CD14-positive monocyte (primary cell): ENCODE data around the gene UBE2Q1. TPM values are rescaled to one million over a fixed set of nuclear protein-coding genes. Genes with fewer than 3 reads are reported as not detected.

Experiments used
- DNase-seq, 3 donors: peaks; one replicate each; pipeline ENCODE4 v3.0.0-alpha.2; 2011 to 2022
- H2AFZ ChIP-seq: 2 replicates; pipeline ENCODE4 v1.6.0; 2012; ENCODE audit warnings: mild to moderate bottlenecking, low read depth, low read length, inconsistent platforms; ENCODE audit not compliant: insufficient read depth, poor library complexity, severe bottlenecking
- H3K27ac ChIP-seq, 2 donors: 1 replicate in 1 of 2; 2 replicates in 1 of 2; pipeline ENCODE4 v1.5.1; 2012 to 2013; ENCODE audit warnings: low read length in 2 of 2, control low read depth in 1 of 2, inconsistent platforms in 1 of 2, low read depth in 1 of 2, mild to moderate bottlenecking in 1 of 2
- H3K27me3 ChIP-seq, 2 donors: one replicate each; pipeline versions ENCODE4 v1.6.0 to v1.6.1; 2011 to 2013; ENCODE audit warnings: low read length in 2 of 2; ENCODE audit not compliant: control insufficient read depth in 2 of 2, insufficient read depth in 2 of 2
- H3K36me3 ChIP-seq, 2 donors: replicated peaks in 1 of 2; 1 replicate in 1 of 2; 2 replicates in 1 of 2; pipeline versions ENCODE4 v1.5.1 to v1.6.1; 2012 to 2013; ENCODE audit warnings: low read length in 2 of 2, control low read depth in 1 of 2, inconsistent platforms in 1 of 2, mild to moderate bottlenecking in 1 of 2; ENCODE audit not compliant: insufficient read depth in 2 of 2, control insufficient read depth in 1 of 2
- H3K4me1 ChIP-seq, 2 donors: 1 replicate in 1 of 2; 2 replicates in 1 of 2; pipeline versions ENCODE4 v1.5.1 to v1.6.1; 2012 to 2013; ENCODE audit warnings: low read length in 2 of 2, control low read depth in 1 of 2, inconsistent platforms in 1 of 2, mild to moderate bottlenecking in 1 of 2, moderate library complexity in 1 of 2; ENCODE audit not compliant: insufficient read depth in 2 of 2, control insufficient read depth in 1 of 2
- H3K4me2 ChIP-seq: replicated peaks from 2 replicates; pipeline ENCODE3; 2012; ENCODE audit warnings: low read length, moderate library complexity, mild to moderate bottlenecking; ENCODE audit not compliant: poor library complexity, severe bottlenecking; ENCODE audit errors: extremely low read depth
- H3K4me3 ChIP-seq, 3 experiments: fragments of 200-600 bp in 1 of 3; sonication (generic) in 1 of 3; replicated peaks in 1 of 3; 1 replicate in 2 of 3; 2 replicates in 1 of 3; pipeline ENCODE4 v1.5.1; 2011 to 2013; ENCODE audit warnings: low read length in 3 of 3, mild to moderate bottlenecking in 3 of 3, control low read depth in 2 of 3, low read depth in 2 of 3, inconsistent platforms in 1 of 3, moderate library complexity in 1 of 3
- H3K79me2 ChIP-seq: 2 replicates; pipeline ENCODE4 v1.6.0; 2012; ENCODE audit warnings: mild to moderate bottlenecking, control low read depth, inconsistent platforms, low read length, moderate library complexity; ENCODE audit not compliant: insufficient read depth
- H3K9ac ChIP-seq: 2 replicates; pipeline ENCODE4 v1.6.0; 2017; ENCODE audit warnings: low read length, mild to moderate bottlenecking; ENCODE audit not compliant: insufficient read depth, poor library complexity, severe bottlenecking
- H3K9me3 ChIP-seq, 2 donors: replicated peaks in 1 of 2; 1 replicate in 1 of 2; 2 replicates in 1 of 2; pipeline versions ENCODE4 v1.5.1 to v1.6.1; 2012 to 2013; ENCODE audit warnings: low read length in 2 of 2, control low read depth in 1 of 2; ENCODE audit not compliant: control insufficient read depth in 1 of 2, insufficient read depth in 1 of 2
- H4K20me1 ChIP-seq: 2 replicates; pipeline ENCODE4 v1.6.0; 2012; ENCODE audit warnings: mild to moderate bottlenecking, low read length, control low read depth, moderate library complexity; ENCODE audit not compliant: insufficient read depth
- H3K27ac Mint-ChIP-seq, 7 donors: one replicate each; pipeline ENCODE4 v1.8.0; 2020; ENCODE audit warnings: mild to moderate bottlenecking in 7 of 7, mixed read lengths in 7 of 7, moderate library complexity in 6 of 7, inconsistent platforms in 2 of 7
- H3K27me3 Mint-ChIP-seq, 3 donors: one replicate each; pipeline ENCODE4 v1.8.0; 2021 to 2022; ENCODE audit warnings: low read depth in 3 of 3, mild to moderate bottlenecking in 3 of 3, mixed read lengths in 3 of 3, moderate library complexity in 3 of 3, inconsistent platforms in 1 of 3
- H3K36me3 Mint-ChIP-seq, 2 donors: one replicate each; pipeline ENCODE4 v1.8.0; 2020; ENCODE audit warnings: mixed read lengths in 2 of 2, inconsistent platforms in 1 of 2, mild to moderate bottlenecking in 1 of 2
- H3K4me1 Mint-ChIP-seq: one replicate; pipeline ENCODE4 v1.8.0; 2020; ENCODE audit warnings: mild to moderate bottlenecking, mixed read lengths
- H3K4me3 Mint-ChIP-seq, 2 donors: one replicate each; pipeline ENCODE4 v1.8.0; 2020; ENCODE audit warnings: mild to moderate bottlenecking in 2 of 2, mixed read lengths in 2 of 2, moderate library complexity in 1 of 2
- H3K9me3 Mint-ChIP-seq, 7 donors: one replicate each; pipeline ENCODE4 v1.8.0; 2020 to 2022; ENCODE audit warnings: mixed read lengths in 7 of 7, mild to moderate bottlenecking in 6 of 7, moderate library complexity in 6 of 7, inconsistent platforms in 2 of 7
- WGBS: methylation state at CpG from one replicate; pipeline ENCODE4 v1.1.5; 2013; ENCODE audit warnings: missing lambda C conversion rate; ENCODE audit not compliant: insufficient coverage; 5-methylcytosine and 5-hydroxymethylcytosine counted together
- intact Hi-C, 2 donors: fragments of 100-400 bp; cut with micrococcal nuclease; formaldehyde crosslinking; loops; one replicate each; pipeline versions ENCODE4 v1.15.0 to v1.15.1; 2023
- polyA plus RNA-seq, 3 donors: library from polyadenylated mRNA; depleted of rRNA in 1 of 3; unstranded in 2 of 3; stranded (reverse) in 1 of 3; fragments of 300-500 nt in 2 of 3; fragments of >200 nt in 1 of 3; fragmentation: Illumina TruSeq in 2 of 3; gene quantifications; 1 replicate in 2 of 3; 2 replicates in 1 of 3; pipeline ENCODE4 v1.2.3, GENCODE V29; 2012 to 2021
- TF ChIP-seq, protein P1 (sequence below): fragments of 200-600 bp; IDR thresholded peaks from one replicate; pipeline ENCODE4 v1.8.0; 2022; ENCODE audit warnings: antibody characterized with exemption, mild to moderate bottlenecking

UBE2Q1 gene
- polyA plus RNA-seq, 3 donors = 6.4 to 22.6 (median 8.4) TPM

DNA sequence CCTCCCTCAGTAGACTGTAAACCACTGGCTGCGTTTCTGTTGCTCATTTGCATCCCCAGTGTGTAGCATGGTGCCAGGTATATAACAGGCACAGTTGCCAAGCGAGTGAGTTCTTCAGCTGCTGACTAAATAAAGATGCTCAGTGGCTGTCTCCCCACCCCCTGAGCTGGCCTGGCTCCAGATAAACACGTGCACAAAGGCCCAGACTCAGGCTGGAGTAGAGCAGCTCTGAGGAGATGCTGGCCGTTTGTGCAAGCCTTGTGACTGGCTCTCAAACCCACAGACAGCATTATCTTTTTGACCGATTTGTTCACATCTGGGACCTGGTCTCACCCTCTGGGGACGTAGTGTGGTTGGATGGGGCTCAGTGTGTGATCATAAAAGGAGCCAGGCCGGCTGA, 16.3 kb upstream of the UBE2Q1 start:
- peaks cover 13 to 17% of the 10 kb centered on the region in 2 donors for H3K36me3 ChIP-seq
- TF ChIP-seq, protein P1, sequence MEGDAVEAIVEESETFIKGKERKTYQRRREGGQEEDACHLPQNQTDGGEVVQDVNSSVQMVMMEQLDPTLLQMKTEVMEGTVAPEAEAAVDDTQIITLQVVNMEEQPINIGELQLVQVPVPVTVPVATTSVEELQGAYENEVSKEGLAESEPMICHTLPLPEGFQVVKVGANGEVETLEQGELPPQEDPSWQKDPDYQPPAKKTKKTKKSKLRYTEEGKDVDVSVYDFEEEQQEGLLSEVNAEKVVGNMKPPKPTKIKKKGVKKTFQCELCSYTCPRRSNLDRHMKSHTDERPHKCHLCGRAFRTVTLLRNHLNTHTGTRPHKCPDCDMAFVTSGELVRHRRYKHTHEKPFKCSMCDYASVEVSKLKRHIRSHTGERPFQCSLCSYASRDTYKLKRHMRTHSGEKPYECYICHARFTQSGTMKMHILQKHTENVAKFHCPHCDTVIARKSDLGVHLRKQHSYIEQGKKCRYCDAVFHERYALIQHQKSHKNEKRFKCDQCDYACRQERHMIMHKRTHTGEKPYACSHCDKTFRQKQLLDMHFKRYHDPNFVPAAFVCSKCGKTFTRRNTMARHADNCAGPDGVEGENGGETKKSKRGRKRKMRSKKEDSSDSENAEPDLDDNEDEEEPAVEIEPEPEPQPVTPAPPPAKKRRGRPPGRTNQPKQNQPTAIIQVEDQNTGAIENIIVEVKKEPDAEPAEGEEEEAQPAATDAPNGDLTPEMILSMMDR = no peak
- H4K20me1 ChIP-seq = peaks cover 32% of the 10 kb centered on the region
- no peak overlapping the region for H3K4me3 ChIP-seq
- H3K9me3 ChIP-seq = no peaks in the 10 kb centered on the region
- Mint-ChIP-seq H3K4me1 (no peaks in the 10 kb centered on the region), H3K27me3 (peaks cover 2 to 9% (median 3%) of the 10 kb centered on the region in 3 donors), H3K4me3 (no peak overlapping the region), H3K36me3 (peaks cover 15 to 16% of the 10 kb centered on the region in 2 donors), H3K27ac (peak overlapping the region in 1 of 7 donors; percentile 14), H3K9me3 (peaks cover 0 to 2% (median 0%) of the 10 kb centered on the region in 7 donors)
- no peak overlapping the region for H3K27ac ChIP-seq
- intact Hi-C loops = no loop called here
- no peak overlapping the region for H3K9ac ChIP-seq
- no peak overlapping the region for H3K4me2 ChIP-seq
- no peak overlapping the region for H2AFZ ChIP-seq
- H3K27me3 ChIP-seq = no peaks in the 10 kb centered on the region
- no peaks in the 10 kb centered on the region for H3K4me1 ChIP-seq
- H3K79me2 ChIP-seq = no peaks in the 10 kb centered on the region
- WGBS = 28% methylated on average over 3 of the region's 7 CpGs
- DNase-seq = no peak

DNA sequence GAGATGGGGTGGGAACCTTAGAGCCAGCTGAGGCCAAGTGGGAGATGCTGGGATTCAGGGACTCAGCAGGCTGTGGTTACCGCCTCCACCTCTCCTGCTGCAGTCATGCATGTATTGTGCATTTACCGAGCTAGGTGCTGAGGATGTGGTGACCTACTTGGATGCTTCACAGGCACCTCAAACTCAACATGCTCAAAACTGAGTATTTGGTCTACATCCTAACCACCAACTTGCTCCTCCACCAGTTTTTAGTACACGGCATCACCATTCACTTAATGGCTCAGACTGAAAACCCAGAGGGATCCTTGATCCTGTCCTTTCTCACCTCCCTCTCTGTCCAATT, 14.7 kb upstream of the UBE2Q1 start:
- Histone ChIP-seq H3K27ac (no peak overlapping the region), H3K27me3 (peaks cover 0 to 8% of the 10 kb centered on the region in 2 donors), H3K36me3 (peaks cover 0 to 1% of the 10 kb centered on the region in 2 donors), H2AFZ (no peak overlapping the region), H3K4me1 (peaks cover under 1 to 1% of the 10 kb centered on the region in 2 donors), H3K9me3 (no peaks in the 10 kb centered on the region), H3K4me2 (no peak overlapping the region), H3K79me2 (no peaks in the 10 kb centered on the region), H4K20me1 (peaks cover 16% of the 10 kb centered on the region), H3K9ac (no peak overlapping the region), H3K4me3 (no peak overlapping the region)
- intact Hi-C loops = no loop called here
- Mint-ChIP-seq H3K27me3 (peaks cover 7 to 21% (median 12%) of the 10 kb centered on the region in 3 donors), H3K9me3 (peaks cover 0 to 2% (median 0%) of the 10 kb centered on the region in 7 donors), H3K27ac (no peak overlapping the region), H3K4me1 (peaks cover under 1% of the 10 kb centered on the region), H3K4me3 (no peak overlapping the region), H3K36me3 (peaks cover 0 to under 1% of the 10 kb centered on the region in 2 donors)
- no peak for DNase-seq
- TF ChIP-seq, protein P1 = no peak
- 90% methylated on average over 3 of the region's 3 CpGs for WGBS
